IMR-90 (cell line): ENCODE measurements around the gene PLEKHG5. TPM values are rescaled to one million over a fixed set of nuclear protein-coding genes. Genes with fewer than 3 reads are reported as not detected.

Source experiments
- ATAC-seq: fragments of 200-7000 bp; cut with Tn5 transposase; 2 replicates; pipeline ENCODE4 v1.9.1; 2020; ENCODE audit warnings: low read depth, mild to moderate bottlenecking, moderate library complexity
- BruUV-seq: library from RNA; stranded (reverse); fragments of 400-500 nt; replicated peaks from 2 replicates; lab custom pipeline; 2021; lab: Mats Ljungman, UMichigan
- CTCF ChIA-PET: fragments of 300-600 bp; formaldehyde crosslinking; extraction: SDS; loops from one replicate; lab custom pipeline; 2021; ENCODE audit warnings: antibody characterized with exemption; lab: Yijun Ruan, JAX
- POLR2A ChIA-PET: fragments of 300-600 bp; sonication (Branson Sonifier 250); formaldehyde crosslinking; loops from one replicate; lab custom pipeline; 2022; ENCODE audit warnings: antibody characterized with exemption; ENCODE audit not compliant: unreplicated experiment; lab: Charles Lee
- DNase-seq: peaks from one replicate; pipeline ENCODE4 v3.0.0; 2013
- H2AFZ ChIP-seq: replicated peaks from 2 replicates; pipeline ENCODE3; 2013; ENCODE audit warnings: low read length, mild to moderate bottlenecking; ENCODE audit not compliant: poor library complexity
- H2AK5ac ChIP-seq: 2 replicates; pipeline ENCODE4 v1.6.1; 2013; ENCODE audit warnings: low read depth, low read length, inconsistent platforms
- H2AK9ac ChIP-seq: replicated peaks from 2 replicates; pipeline ENCODE3; 2013; ENCODE audit warnings: mild to moderate bottlenecking, low read depth, low read length, moderate library complexity; ENCODE audit not compliant: poor library complexity
- H2BK120ac ChIP-seq: 2 replicates; pipeline ENCODE4 v1.6.1; 2013; ENCODE audit warnings: low read depth, low read length, inconsistent platforms
- H2BK15ac ChIP-seq: 3 replicates; pipeline ENCODE4 v1.6.1; 2013; ENCODE audit warnings: low read depth, low read length, inconsistent platforms
- H2BK20ac ChIP-seq: 2 replicates; pipeline ENCODE4 v1.6.1; 2013; ENCODE audit warnings: low read depth, mild to moderate bottlenecking, inconsistent platforms, low read length, moderate library complexity
- H2BK5ac ChIP-seq: 2 replicates; pipeline ENCODE4 v1.6.1; 2013; ENCODE audit warnings: mild to moderate bottlenecking, low read depth, low read length, inconsistent platforms; ENCODE audit not compliant: poor library complexity, severe bottlenecking
- H3K14ac ChIP-seq: replicated peaks from 2 replicates; pipeline ENCODE4 v1.6.1; 2013; ENCODE audit warnings: low read depth, low read length, inconsistent platforms
- H3K18ac ChIP-seq: 2 replicates; pipeline ENCODE4 v1.6.1; 2013; ENCODE audit warnings: low read depth, low read length, control low read depth
- H3K23ac ChIP-seq: 2 replicates; pipeline ENCODE4 v1.6.1; 2013; ENCODE audit warnings: low read depth, low read length, inconsistent platforms
- H3K27ac ChIP-seq: 2 replicates; pipeline ENCODE4 v1.5.1; 2013; ENCODE audit warnings: mild to moderate bottlenecking, control low read depth, low read length; ENCODE audit not compliant: insufficient read depth
- H3K27me3 ChIP-seq: 2 replicates; pipeline ENCODE4 v1.6.1; 2013; ENCODE audit warnings: low read length; ENCODE audit not compliant: control insufficient read depth, insufficient read depth
- H3K36me3 ChIP-seq: 2 replicates; pipeline ENCODE4 v1.6.1; 2013; ENCODE audit warnings: low read length, mixed read lengths; ENCODE audit not compliant: control insufficient read depth, insufficient read depth
- H3K4ac ChIP-seq: 2 replicates; pipeline ENCODE4 v1.6.1; 2013; ENCODE audit warnings: low read depth, low read length, inconsistent platforms
- H3K4me1 ChIP-seq: 2 replicates; pipeline ENCODE4 v1.6.1; 2013; ENCODE audit warnings: low read length, mixed read lengths; ENCODE audit not compliant: control insufficient read depth, insufficient read depth
- H3K4me2 ChIP-seq: 2 replicates; pipeline ENCODE4 v1.6.1; 2013; ENCODE audit warnings: low read depth, mild to moderate bottlenecking, control low read depth, low read length, moderate library complexity
- H3K4me3 ChIP-seq: 2 replicates; pipeline ENCODE4 v1.5.1; 2013; ENCODE audit warnings: low read depth, mild to moderate bottlenecking, control low read depth, low read length, moderate library complexity; ENCODE audit not compliant: insufficient read depth
- H3K56ac ChIP-seq: 2 replicates; pipeline ENCODE4 v1.6.1; 2013; ENCODE audit warnings: low read length, inconsistent platforms; ENCODE audit not compliant: insufficient read depth; ENCODE audit errors: extremely low read depth
- H3K79me1 ChIP-seq, 2 experiments: 2 replicates each; pipeline ENCODE4 v1.6.1; 2013; ENCODE audit warnings: low read length in 2 of 2, inconsistent platforms in 1 of 2, low read depth in 1 of 2
- H3K9ac ChIP-seq: 2 replicates; pipeline ENCODE4 v1.6.1; 2013; ENCODE audit warnings: low read depth, low read length, control low read depth
- H3K9me1 ChIP-seq: 2 replicates; pipeline ENCODE4 v1.6.1; 2013; ENCODE audit warnings: low read length, inconsistent platforms; ENCODE audit not compliant: insufficient read depth
- H3K9me3 ChIP-seq: 2 replicates; pipeline ENCODE4 v1.6.1; 2013; ENCODE audit warnings: low read length; ENCODE audit not compliant: control insufficient read depth, insufficient read depth
- H4K20me1 ChIP-seq: 2 replicates; pipeline ENCODE4 v1.6.1; 2013; ENCODE audit warnings: low read length, inconsistent platforms; ENCODE audit not compliant: insufficient read depth
- H4K5ac ChIP-seq: 2 replicates; pipeline ENCODE4 v1.6.1; 2013; ENCODE audit warnings: mild to moderate bottlenecking, low read depth, low read length, control low read depth
- H4K8ac ChIP-seq, 2 experiments: 2 replicates each; pipeline ENCODE4 v1.6.1; 2013; ENCODE audit warnings: low read depth in 2 of 2, low read length in 2 of 2, control low read depth in 1 of 2, inconsistent platforms in 1 of 2
- H4K91ac ChIP-seq: 2 replicates; pipeline ENCODE4 v1.6.1; 2013; ENCODE audit warnings: low read depth, low read length, inconsistent platforms; ENCODE audit not compliant: insufficient read depth
- BHLHE40 ChIP-seq: fragments of 150-350 bp; IDR thresholded peaks from 2 replicates; pipeline ENCODE4 v1.6.1; 2016; ENCODE audit warnings: mild to moderate bottlenecking, low read depth, low read length
- CEBPB ChIP-seq: IDR thresholded peaks from 2 replicates; pipeline ENCODE4 v1.6.1; 2012; ENCODE audit warnings: low read depth, low read length, improper control_type of control experiment
- CHD1 ChIP-seq: IDR thresholded peaks from 2 replicates; pipeline ENCODE4 v1.6.1; 2012; ENCODE audit warnings: low read depth, low read length, improper control_type of control experiment
- FOS ChIP-seq: fragments of 150-350 bp; IDR thresholded peaks from 2 replicates; pipeline ENCODE4 v1.6.1; 2016; ENCODE audit warnings: low read depth, low read length
- MAFK ChIP-seq: IDR thresholded peaks from 2 replicates; pipeline ENCODE4 v1.6.1; 2012; ENCODE audit warnings: low read depth, low read length, improper control_type of control experiment
- MAZ ChIP-seq: IDR thresholded peaks from 2 replicates; pipeline ENCODE4 v1.6.1; 2012; ENCODE audit warnings: low read depth, mild to moderate bottlenecking, low read length, improper control_type of control experiment, moderate library complexity, borderline replicate concordance
- MXI1 ChIP-seq: IDR thresholded peaks from 2 replicates; pipeline ENCODE4 v1.6.1; 2012; ENCODE audit warnings: low read depth, mild to moderate bottlenecking, low read length, moderate library complexity, borderline replicate concordance
- NFE2L2 ChIP-seq: fragments of 150-350 bp; IDR thresholded peaks from 2 replicates; pipeline ENCODE4 v1.6.1; 2016; ENCODE audit warnings: low read depth, mild to moderate bottlenecking, low read length
- POLR2A ChIP-seq: IDR thresholded peaks from 2 replicates; pipeline ENCODE4 v1.6.1; 2012; ENCODE audit warnings: mild to moderate bottlenecking, low read depth, low read length
- RAD21 ChIP-seq: IDR thresholded peaks from 2 replicates; pipeline ENCODE4 v1.6.1; 2012; ENCODE audit warnings: low read length, improper control_type of control experiment
- RCOR1 ChIP-seq: IDR thresholded peaks from 2 replicates; pipeline ENCODE4 v1.6.1; 2012; ENCODE audit warnings: mild to moderate bottlenecking, low read length, improper control_type of control experiment; ENCODE audit not compliant: insufficient replicate concordance
- RFX5 ChIP-seq: IDR thresholded peaks from 2 replicates; pipeline ENCODE4 v1.8.0; 2012; ENCODE audit warnings: low read depth, mild to moderate bottlenecking, low read length, moderate library complexity
- SMC3 ChIP-seq: fragments of 150-350 bp; IDR thresholded peaks from 2 replicates; pipeline ENCODE4 v1.6.1; 2016; ENCODE audit warnings: low read depth, mild to moderate bottlenecking, antibody characterized with exemption, low read length, moderate library complexity
- WGBS, 2 experiments: methylation state at CpG; one replicate each; pipeline versions ENCODE4 v1.1.5 to v1.1.7; 2013; ENCODE audit warnings: missing lambda C conversion rate in 2 of 2; ENCODE audit not compliant: insufficient read length in 1 of 2; ENCODE audit errors: extremely low coverage in 2 of 2; 5-methylcytosine and 5-hydroxymethylcytosine counted together
- dilution Hi-C: fragments of 300-500 bp; cut with HindIII; formaldehyde crosslinking; loops from one replicate; pipeline ENCODE4 v1.14.3; 2018; ENCODE audit warnings: low sequenced_read_pairs; ENCODE audit not compliant: unreplicated experiment
- in situ Hi-C: fragments of 300-500 bp; cut with MboI; formaldehyde crosslinking; loops from 3 replicates; pipeline ENCODE4 v1.14.3; 2019; ENCODE audit warnings: low sequenced_read_pairs, inconsistent platforms, mixed read lengths
- intact Hi-C: fragments of 100-400 bp; cut with micrococcal nuclease; formaldehyde crosslinking; loops from 2 replicates; pipeline ENCODE4 v1.10.0; 2022
- polyA plus RNA-seq, 3 experiments: library from polyadenylated mRNA; depleted of rRNA; stranded (reverse); fragments of >200 nt; gene quantifications; 2 replicates each; pipeline ENCODE4 v1.2.3, GENCODE V29; 2012; ENCODE audit warnings: low replicate concordance in 1 of 3
- total RNA-seq: library from RNA; depleted of rRNA; stranded (reverse); fragments of >200 nt; gene quantifications from 2 replicates; pipeline ENCODE4 v1.2.3, GENCODE V29; 2012
- TF ChIP-seq, protein P1 (sequence below): conservative IDR thresholded peaks from 2 replicates; pipeline ENCODE4 v1.5.1; 2012; ENCODE audit warnings: mild to moderate bottlenecking, low read depth, low read length, improper control_type of control experiment
- TF ChIP-seq, protein P2 (sequence below): fragments of 150-350 bp; IDR thresholded peaks from 2 replicates; pipeline ENCODE4 v1.6.1; 2016; ENCODE audit warnings: low read depth, mild to moderate bottlenecking, low read length, moderate library complexity, borderline replicate concordance

The PLEKHG5 gene
- total and polyA plus RNA-seq, 2 of the 4 experiments (the other 2 are of a cell fraction), result 4.8 to 11.6 TPM

DNA sequence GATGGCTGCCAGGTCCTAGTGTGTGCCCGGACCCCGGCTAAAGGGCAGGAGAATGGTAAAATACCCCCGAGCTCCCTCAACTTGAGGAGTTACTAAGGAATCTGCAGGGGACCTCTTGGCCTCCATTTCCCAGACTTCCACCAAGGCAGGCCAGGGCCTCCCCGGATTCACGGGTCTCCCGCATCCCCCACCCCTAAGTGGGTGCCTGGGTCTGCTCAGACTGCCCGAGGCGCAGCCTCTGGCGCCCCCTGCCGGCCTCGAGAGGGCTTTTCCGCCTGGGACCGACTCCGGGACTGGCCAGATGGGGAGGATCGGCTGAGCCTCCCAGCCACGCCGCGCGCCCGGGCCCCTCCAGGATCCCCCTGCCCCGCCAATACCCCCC lies 1.7 kb downstream of the PLEKHG5 start:
- Histone ChIP-seq H3K4ac (peak overlapping the region; percentile 84), H3K18ac (no peak overlapping the region), H3K4me3 (peak overlapping the region; percentile 66), H3K4me1 (peaks cover 12% of the 10 kb centered on the region), H3K4me2 (peak overlapping the region; percentile 91), H3K56ac (no peak overlapping the region), H2BK15ac (no peak overlapping the region), H3K79me1 (peaks cover 0 to 16% of the 10 kb centered on the region in 2 experiments; a peak in 1 of 4 replicates), H3K27me3 (no peaks in the 10 kb centered on the region), H3K27ac (peak overlapping the region; percentile 42), H3K9me3 (no peaks in the 10 kb centered on the region), H4K91ac (peak overlapping the region; percentile 35; the same call in 1 of the 2 replicates), H3K36me3 (no peaks in the 10 kb centered on the region), H4K5ac (no peak overlapping the region), H3K23ac (no peak overlapping the region; the same call in 1 of the 2 replicates), H4K8ac (peak overlapping the region; percentile 46 to 83; a peak in 3 of 4 replicates), H3K9me1 (0 out of 2 replicates have a peak, but pooled peaks cover 2% of the 10 kb centered on the region), H3K9ac (peak overlapping the region; percentile 69), H2BK20ac (no peak overlapping the region), H2AFZ (peak overlapping the region; percentile 95), H2AK5ac (peak overlapping the region; percentile 93), H2BK120ac (no peak overlapping the region; the same call in 1 of the 2 replicates), H2BK5ac (peak overlapping the region; percentile 16), H4K20me1 (peaks cover 6% of the 10 kb centered on the region; the same call in 1 of the 2 replicates), H2AK9ac (peak overlapping the region; percentile 99), H3K14ac (peak overlapping the region; percentile 81; the same call in 1 of the 2 replicates)
- peak; percentile 77 for ATAC-seq
- peak; percentile 69 for DNase-seq
- 2% methylated on average over 7 of the region's 21 CpGs; no CpG with 5 or more reads in 1 of the 2 experiments for WGBS, 2 experiments
- ChIA-PET POLR2A (interaction anchor here (0.5 kb wide), 1 partner anchor 24 kb away, joined by 5 read pairs; no protein-coding TSS in a partner anchor), CTCF (interaction anchor here (1.4 kb wide), 1 partner anchor 10 kb away, joined by 3 read pairs; no protein-coding TSS in a partner anchor)
- intact Hi-C loops, result loop anchor here (5.0 kb wide), 2 partner anchors 242 to 728 kb away; no protein-coding TSS in a partner anchor
- in situ Hi-C loops, result loop anchor here (10.0 kb wide), 1 partner anchor 155 kb away; no protein-coding TSS in a partner anchor
- dilution Hi-C loops, result no loop called here
- BruUV-seq, result no TSS peak
- TF ChIP-seq RAD21 (peak; percentile 65), MAZ (0 out of 2 replicates have a peak, but pooled peaks have one; percentile 59), CHD1 (no peak), SMC3 (peak; percentile 40; the same call in 1 of the 2 replicates), MAFK (no peak), FOS (no peak), RCOR1 (no peak), CEBPB (no peak), BHLHE40 (no peak), RFX5 (no peak), MXI1 (no peak), POLR2A (no peak), NFE2L2 (no peak)
- TF ChIP-seq, protein P1, sequence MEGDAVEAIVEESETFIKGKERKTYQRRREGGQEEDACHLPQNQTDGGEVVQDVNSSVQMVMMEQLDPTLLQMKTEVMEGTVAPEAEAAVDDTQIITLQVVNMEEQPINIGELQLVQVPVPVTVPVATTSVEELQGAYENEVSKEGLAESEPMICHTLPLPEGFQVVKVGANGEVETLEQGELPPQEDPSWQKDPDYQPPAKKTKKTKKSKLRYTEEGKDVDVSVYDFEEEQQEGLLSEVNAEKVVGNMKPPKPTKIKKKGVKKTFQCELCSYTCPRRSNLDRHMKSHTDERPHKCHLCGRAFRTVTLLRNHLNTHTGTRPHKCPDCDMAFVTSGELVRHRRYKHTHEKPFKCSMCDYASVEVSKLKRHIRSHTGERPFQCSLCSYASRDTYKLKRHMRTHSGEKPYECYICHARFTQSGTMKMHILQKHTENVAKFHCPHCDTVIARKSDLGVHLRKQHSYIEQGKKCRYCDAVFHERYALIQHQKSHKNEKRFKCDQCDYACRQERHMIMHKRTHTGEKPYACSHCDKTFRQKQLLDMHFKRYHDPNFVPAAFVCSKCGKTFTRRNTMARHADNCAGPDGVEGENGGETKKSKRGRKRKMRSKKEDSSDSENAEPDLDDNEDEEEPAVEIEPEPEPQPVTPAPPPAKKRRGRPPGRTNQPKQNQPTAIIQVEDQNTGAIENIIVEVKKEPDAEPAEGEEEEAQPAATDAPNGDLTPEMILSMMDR, result peak; percentile 86
- TF ChIP-seq, protein P2, sequence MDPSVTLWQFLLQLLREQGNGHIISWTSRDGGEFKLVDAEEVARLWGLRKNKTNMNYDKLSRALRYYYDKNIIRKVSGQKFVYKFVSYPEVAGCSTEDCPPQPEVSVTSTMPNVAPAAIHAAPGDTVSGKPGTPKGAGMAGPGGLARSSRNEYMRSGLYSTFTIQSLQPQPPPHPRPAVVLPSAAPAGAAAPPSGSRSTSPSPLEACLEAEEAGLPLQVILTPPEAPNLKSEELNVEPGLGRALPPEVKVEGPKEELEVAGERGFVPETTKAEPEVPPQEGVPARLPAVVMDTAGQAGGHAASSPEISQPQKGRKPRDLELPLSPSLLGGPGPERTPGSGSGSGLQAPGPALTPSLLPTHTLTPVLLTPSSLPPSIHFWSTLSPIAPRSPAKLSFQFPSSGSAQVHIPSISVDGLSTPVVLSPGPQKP, result no peak
